Nephron progenitor cell (in vitro differentiated cells): ENCODE data around the gene SEMA3F.
A peak's percentile ranks its signal among the peaks of the same experiment; 100 is the strongest.

Experiments used
- DNase-seq: peaks from one replicate; pipeline ENCODE4 v3.0.0; 2021
- H3K27ac Mint-ChIP-seq: 2 replicates; pipeline ENCODE4 v1.8.0; 2021; ENCODE audit warnings: mild to moderate bottlenecking, moderate library complexity, mixed read lengths
- H3K27me3 Mint-ChIP-seq: 2 replicates; pipeline ENCODE4 v1.8.0; 2021; ENCODE audit warnings: mild to moderate bottlenecking, low read depth, mixed read lengths; ENCODE audit not compliant: poor library complexity
- H3K36me3 Mint-ChIP-seq: 2 replicates; pipeline ENCODE4 v1.8.0; 2021; ENCODE audit warnings: low read depth, mixed read lengths
- H3K4me1 Mint-ChIP-seq: 2 replicates; pipeline ENCODE4 v1.8.0; 2021; ENCODE audit warnings: mixed read lengths
- H3K4me3 Mint-ChIP-seq: 2 replicates; pipeline ENCODE4 v1.8.0; 2021; ENCODE audit warnings: mild to moderate bottlenecking, moderate library complexity, mixed read lengths
- H3K9me3 Mint-ChIP-seq: 2 replicates; pipeline ENCODE4 v1.8.0; 2021; ENCODE audit warnings: mild to moderate bottlenecking, moderate library complexity, mixed read lengths
- CTCF ChIP-seq: fragments of 200-600 bp; sonication (generic); IDR thresholded peaks from 2 replicates; pipeline ENCODE4 v1.5.0; 2021; ENCODE audit warnings: antibody characterized with exemption

SEMA3F gene

GRCh38 chr3:50120364-50121071 lies 34.6 kb upstream of the SEMA3F start:
- H3K27me3 Mint-ChIP-seq: peaks cover 6% of the 10 kb centered on the region
- peaks cover 40% of the 10 kb centered on the region for H3K4me1 Mint-ChIP-seq
- H3K4me3 Mint-ChIP-seq: no peak overlapping the region
- TF ChIP-seq CTCF: no peak
- DNase-seq: no peak
- peaks cover 38% of the 10 kb centered on the region for H3K36me3 Mint-ChIP-seq
- peak overlapping the region; percentile 77 for H3K27ac Mint-ChIP-seq
- H3K9me3 Mint-ChIP-seq: no peaks in the 10 kb centered on the region

GRCh38 chr3:50121072-50122032 lies 33.8 kb upstream of the SEMA3F start:
- Mint-ChIP-seq H3K4me3 (no peak overlapping the region), H3K4me1 (peaks cover 48% of the 10 kb centered on the region), H3K36me3 (peaks cover 29% of the 10 kb centered on the region), H3K27ac (no peak overlapping the region), H3K27me3 (peaks cover 6% of the 10 kb centered on the region), H3K9me3 (no peaks in the 10 kb centered on the region)
- peak; percentile 84 for DNase-seq
- peak; percentile 87 for TF ChIP-seq CTCF

GRCh38 chr3:50122071-50122470 lies 33.1 kb upstream of the SEMA3F start:
- H3K4me3 Mint-ChIP-seq: no peak overlapping the region
- no peak for TF ChIP-seq CTCF
- H3K27ac Mint-ChIP-seq: no peak overlapping the region
- peaks cover 54% of the 10 kb centered on the region for H3K4me1 Mint-ChIP-seq
- no peaks in the 10 kb centered on the region for H3K9me3 Mint-ChIP-seq
- no peak for DNase-seq
- H3K27me3 Mint-ChIP-seq: peaks cover 6% of the 10 kb centered on the region
- peaks cover 22% of the 10 kb centered on the region for H3K36me3 Mint-ChIP-seq

DNA sequence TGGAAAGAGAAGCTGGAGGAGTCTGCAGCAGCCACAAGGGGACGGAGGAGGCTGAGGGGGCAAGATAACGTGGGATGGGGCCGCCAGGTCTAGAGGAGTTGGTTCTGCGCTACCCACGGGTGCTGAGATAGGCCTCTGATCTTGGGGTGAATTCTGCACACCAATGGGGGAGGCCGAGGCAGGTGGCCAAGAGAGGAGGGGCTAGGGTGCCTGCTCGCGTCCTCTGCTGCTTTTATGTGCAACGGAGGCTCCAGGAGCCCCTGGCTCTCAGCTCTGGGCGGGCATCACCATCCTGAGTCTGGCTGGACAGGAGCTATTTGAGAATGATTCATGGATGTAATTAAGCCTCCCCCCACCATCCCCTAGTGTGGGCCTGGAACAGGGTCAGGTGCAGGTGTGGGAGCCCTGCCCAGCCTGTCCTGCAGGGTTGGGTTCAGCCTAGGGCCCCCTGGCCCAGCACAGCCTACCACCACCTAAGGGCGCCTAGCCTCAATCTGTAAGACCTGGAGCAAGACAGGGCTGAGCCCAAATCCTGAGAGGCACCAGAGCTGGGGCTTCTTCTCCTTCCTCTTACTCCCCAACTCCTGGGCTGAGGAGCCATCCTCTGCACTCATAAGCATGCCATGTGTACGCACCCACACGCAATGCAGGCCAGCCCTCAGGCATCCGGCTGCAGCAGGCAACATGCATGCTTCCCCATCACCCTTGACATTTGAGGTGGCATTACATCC lies 32.3 kb upstream of the SEMA3F start:
- peaks cover 61% of the 10 kb centered on the region for H3K4me1 Mint-ChIP-seq
- no peak for TF ChIP-seq CTCF
- H3K27ac Mint-ChIP-seq: no peak overlapping the region
- no peak for DNase-seq
- peaks cover 6% of the 10 kb centered on the region for H3K27me3 Mint-ChIP-seq
- H3K4me3 Mint-ChIP-seq: peak overlapping the region; percentile 34
- H3K36me3 Mint-ChIP-seq: peaks cover 16% of the 10 kb centered on the region
- no peaks in the 10 kb centered on the region for H3K9me3 Mint-ChIP-seq

DNA sequence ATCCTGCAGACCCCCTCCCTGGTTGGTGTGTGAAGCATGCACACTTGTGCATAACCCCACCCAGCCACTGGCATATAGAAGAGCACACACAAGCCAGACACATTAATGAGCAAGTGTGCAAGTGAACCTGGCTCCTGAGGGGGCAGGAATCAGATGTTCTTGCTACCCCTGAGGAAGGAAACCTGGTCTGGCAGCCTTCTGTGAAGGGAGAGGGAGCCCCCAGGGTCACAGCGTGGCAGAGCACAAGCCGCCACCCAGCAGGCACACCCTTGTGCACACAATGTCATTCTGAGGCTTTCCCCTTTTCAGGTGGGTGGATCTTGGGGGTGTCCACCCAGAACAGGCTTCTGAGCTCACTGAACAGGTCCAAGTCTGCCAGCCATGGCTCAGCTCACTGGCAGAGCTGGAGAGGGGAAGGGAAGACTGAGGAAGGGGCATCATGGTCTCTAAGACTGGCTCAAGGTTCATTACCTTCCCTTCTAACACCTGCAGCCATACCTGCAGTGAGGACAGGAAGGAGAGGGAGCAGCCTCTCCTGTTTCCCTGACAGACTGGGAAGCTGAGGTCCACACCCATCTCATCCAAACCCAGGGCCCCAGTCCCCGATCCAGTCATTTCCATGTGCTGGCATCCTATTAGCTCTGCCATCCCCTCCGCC lies 31.6 kb upstream of the SEMA3F start:
- no peak for DNase-seq
- Mint-ChIP-seq H3K4me1 (peaks cover 64% of the 10 kb centered on the region), H3K27me3 (peaks cover 3% of the 10 kb centered on the region), H3K36me3 (peaks cover 9% of the 10 kb centered on the region), H3K4me3 (peak overlapping the region; percentile 34), H3K9me3 (no peaks in the 10 kb centered on the region), H3K27ac (no peak overlapping the region)
- TF ChIP-seq CTCF: no peak
